ENCODE results near the gene ATAD2B.

ATAD2B gene

GRCh38 chr2:23912054-23912453 is 14.9 kb downstream of the ATAD2B start:
- H3K4me3 ChIP-seq (ENCODE audit: low read depth, low read length): no peak overlapping the region
- TF ChIP-seq CTCF (IDR thresholded peaks at IDR 0.05; ENCODE audit: low read depth, low read length): no peak

GRCh38 chr2:23905155-23905554 is 21.8 kb downstream of the ATAD2B start:
- H3K4me3 ChIP-seq (ENCODE audit: low read depth, low read length): no peak overlapping the region
- no peak for TF ChIP-seq CTCF (IDR thresholded peaks at IDR 0.05; ENCODE audit: low read depth, low read length)

- H3K4me3 ChIP-seq (ENCODE audit: low read depth, low read length): no peak overlapping the region
- no peak for TF ChIP-seq CTCF (IDR thresholded peaks at IDR 0.05; ENCODE audit: low read depth, low read length)
Observed at GRCh38 chr2:23904692-23905091, 22.2 kb downstream of the ATAD2B start.

GRCh38 chr2:23904215-23904614 is 22.7 kb downstream of the ATAD2B start:
- no peak overlapping the region for H3K4me3 ChIP-seq (ENCODE audit: low read depth, low read length)
- no peak for TF ChIP-seq CTCF (IDR thresholded peaks at IDR 0.05; ENCODE audit: low read depth, low read length)

GRCh38 chr2:23903034-23903433 is 23.9 kb downstream of the ATAD2B start:
- TF ChIP-seq CTCF (IDR thresholded peaks at IDR 0.05; ENCODE audit: low read depth, low read length): no peak
- no peak overlapping the region for H3K4me3 ChIP-seq (ENCODE audit: low read depth, low read length)

- TF ChIP-seq CTCF (IDR thresholded peaks at IDR 0.05; ENCODE audit: low read depth, low read length): no peak
- H3K4me3 ChIP-seq (ENCODE audit: low read depth, low read length): no peak overlapping the region
Observed at GRCh38 chr2:23901966-23902846, 24.7 kb downstream of the ATAD2B start.

- no peak overlapping the region for H3K4me3 ChIP-seq (ENCODE audit: low read depth, low read length)
- no peak for TF ChIP-seq CTCF (IDR thresholded peaks at IDR 0.05; ENCODE audit: low read depth, low read length)
Observed at GRCh38 chr2:23900541-23901322, 26.2 kb downstream of the ATAD2B start.

Measured in WI38 (cell line).